IMR-90 (cell line): ENCODE measurements around the gene NLRP1. TPM values are rescaled to one million over a fixed set of nuclear protein-coding genes. Genes with fewer than 3 reads are reported as not detected.

ENCODE experiments used
- ATAC-seq: fragments of 200-7000 bp; cut with Tn5 transposase; 2 replicates; pipeline ENCODE4 v1.9.1; 2020; ENCODE audit warnings: low read depth, mild to moderate bottlenecking, moderate library complexity
- BruUV-seq: library from RNA; stranded (reverse); fragments of 400-500 nt; replicated peaks from 2 replicates; lab custom pipeline; 2021; lab: Mats Ljungman, UMichigan
- CTCF ChIA-PET: fragments of 300-600 bp; formaldehyde crosslinking; extraction: SDS; loops from one replicate; lab custom pipeline; 2021; ENCODE audit warnings: antibody characterized with exemption; lab: Yijun Ruan, JAX
- POLR2A ChIA-PET: fragments of 300-600 bp; sonication (Branson Sonifier 250); formaldehyde crosslinking; loops from one replicate; lab custom pipeline; 2022; ENCODE audit warnings: antibody characterized with exemption; ENCODE audit not compliant: unreplicated experiment; lab: Charles Lee
- DNase-seq: peaks from one replicate; pipeline ENCODE4 v3.0.0; 2013
- H2AFZ ChIP-seq: replicated peaks from 2 replicates; pipeline ENCODE3; 2013; ENCODE audit warnings: low read length, mild to moderate bottlenecking; ENCODE audit not compliant: poor library complexity
- H2AK5ac ChIP-seq: 2 replicates; pipeline ENCODE4 v1.6.1; 2013; ENCODE audit warnings: low read depth, low read length, inconsistent platforms
- H2AK9ac ChIP-seq: replicated peaks from 2 replicates; pipeline ENCODE3; 2013; ENCODE audit warnings: mild to moderate bottlenecking, low read depth, low read length, moderate library complexity; ENCODE audit not compliant: poor library complexity
- H2BK120ac ChIP-seq: 2 replicates; pipeline ENCODE4 v1.6.1; 2013; ENCODE audit warnings: low read depth, low read length, inconsistent platforms
- H2BK15ac ChIP-seq: 3 replicates; pipeline ENCODE4 v1.6.1; 2013; ENCODE audit warnings: low read depth, low read length, inconsistent platforms
- H2BK20ac ChIP-seq: 2 replicates; pipeline ENCODE4 v1.6.1; 2013; ENCODE audit warnings: low read depth, mild to moderate bottlenecking, inconsistent platforms, low read length, moderate library complexity
- H2BK5ac ChIP-seq: 2 replicates; pipeline ENCODE4 v1.6.1; 2013; ENCODE audit warnings: mild to moderate bottlenecking, low read depth, low read length, inconsistent platforms; ENCODE audit not compliant: poor library complexity, severe bottlenecking
- H3K14ac ChIP-seq: replicated peaks from 2 replicates; pipeline ENCODE4 v1.6.1; 2013; ENCODE audit warnings: low read depth, low read length, inconsistent platforms
- H3K18ac ChIP-seq: 2 replicates; pipeline ENCODE4 v1.6.1; 2013; ENCODE audit warnings: low read depth, low read length, control low read depth
- H3K23ac ChIP-seq: 2 replicates; pipeline ENCODE4 v1.6.1; 2013; ENCODE audit warnings: low read depth, low read length, inconsistent platforms
- H3K27ac ChIP-seq: 2 replicates; pipeline ENCODE4 v1.5.1; 2013; ENCODE audit warnings: mild to moderate bottlenecking, control low read depth, low read length; ENCODE audit not compliant: insufficient read depth
- H3K27me3 ChIP-seq: 2 replicates; pipeline ENCODE4 v1.6.1; 2013; ENCODE audit warnings: low read length; ENCODE audit not compliant: control insufficient read depth, insufficient read depth
- H3K36me3 ChIP-seq: 2 replicates; pipeline ENCODE4 v1.6.1; 2013; ENCODE audit warnings: low read length, mixed read lengths; ENCODE audit not compliant: control insufficient read depth, insufficient read depth
- H3K4ac ChIP-seq: 2 replicates; pipeline ENCODE4 v1.6.1; 2013; ENCODE audit warnings: low read depth, low read length, inconsistent platforms
- H3K4me1 ChIP-seq: 2 replicates; pipeline ENCODE4 v1.6.1; 2013; ENCODE audit warnings: low read length, mixed read lengths; ENCODE audit not compliant: control insufficient read depth, insufficient read depth
- H3K4me2 ChIP-seq: 2 replicates; pipeline ENCODE4 v1.6.1; 2013; ENCODE audit warnings: low read depth, mild to moderate bottlenecking, control low read depth, low read length, moderate library complexity
- H3K4me3 ChIP-seq: 2 replicates; pipeline ENCODE4 v1.5.1; 2013; ENCODE audit warnings: low read depth, mild to moderate bottlenecking, control low read depth, low read length, moderate library complexity; ENCODE audit not compliant: insufficient read depth
- H3K56ac ChIP-seq: 2 replicates; pipeline ENCODE4 v1.6.1; 2013; ENCODE audit warnings: low read length, inconsistent platforms; ENCODE audit not compliant: insufficient read depth; ENCODE audit errors: extremely low read depth
- H3K79me1 ChIP-seq, 2 experiments: 2 replicates each; pipeline ENCODE4 v1.6.1; 2013; ENCODE audit warnings: low read length in 2 of 2, inconsistent platforms in 1 of 2, low read depth in 1 of 2
- H3K9ac ChIP-seq: 2 replicates; pipeline ENCODE4 v1.6.1; 2013; ENCODE audit warnings: low read depth, low read length, control low read depth
- H3K9me1 ChIP-seq: 2 replicates; pipeline ENCODE4 v1.6.1; 2013; ENCODE audit warnings: low read length, inconsistent platforms; ENCODE audit not compliant: insufficient read depth
- H3K9me3 ChIP-seq: 2 replicates; pipeline ENCODE4 v1.6.1; 2013; ENCODE audit warnings: low read length; ENCODE audit not compliant: control insufficient read depth, insufficient read depth
- H4K20me1 ChIP-seq: 2 replicates; pipeline ENCODE4 v1.6.1; 2013; ENCODE audit warnings: low read length, inconsistent platforms; ENCODE audit not compliant: insufficient read depth
- H4K5ac ChIP-seq: 2 replicates; pipeline ENCODE4 v1.6.1; 2013; ENCODE audit warnings: mild to moderate bottlenecking, low read depth, low read length, control low read depth
- H4K8ac ChIP-seq, 2 experiments: 2 replicates each; pipeline ENCODE4 v1.6.1; 2013; ENCODE audit warnings: low read depth in 2 of 2, low read length in 2 of 2, control low read depth in 1 of 2, inconsistent platforms in 1 of 2
- H4K91ac ChIP-seq: 2 replicates; pipeline ENCODE4 v1.6.1; 2013; ENCODE audit warnings: low read depth, low read length, inconsistent platforms; ENCODE audit not compliant: insufficient read depth
- BHLHE40 ChIP-seq: fragments of 150-350 bp; IDR thresholded peaks from 2 replicates; pipeline ENCODE4 v1.6.1; 2016; ENCODE audit warnings: mild to moderate bottlenecking, low read depth, low read length
- CHD1 ChIP-seq: IDR thresholded peaks from 2 replicates; pipeline ENCODE4 v1.6.1; 2012; ENCODE audit warnings: low read depth, low read length, improper control_type of control experiment
- FOS ChIP-seq: fragments of 150-350 bp; IDR thresholded peaks from 2 replicates; pipeline ENCODE4 v1.6.1; 2016; ENCODE audit warnings: low read depth, low read length
- MXI1 ChIP-seq: IDR thresholded peaks from 2 replicates; pipeline ENCODE4 v1.6.1; 2012; ENCODE audit warnings: low read depth, mild to moderate bottlenecking, low read length, moderate library complexity, borderline replicate concordance
- NFE2L2 ChIP-seq: fragments of 150-350 bp; IDR thresholded peaks from 2 replicates; pipeline ENCODE4 v1.6.1; 2016; ENCODE audit warnings: low read depth, mild to moderate bottlenecking, low read length
- POLR2A ChIP-seq: IDR thresholded peaks from 2 replicates; pipeline ENCODE4 v1.6.1; 2012; ENCODE audit warnings: mild to moderate bottlenecking, low read depth, low read length
- RAD21 ChIP-seq: IDR thresholded peaks from 2 replicates; pipeline ENCODE4 v1.6.1; 2012; ENCODE audit warnings: low read length, improper control_type of control experiment
- RCOR1 ChIP-seq: IDR thresholded peaks from 2 replicates; pipeline ENCODE4 v1.6.1; 2012; ENCODE audit warnings: mild to moderate bottlenecking, low read length, improper control_type of control experiment; ENCODE audit not compliant: insufficient replicate concordance
- RFX5 ChIP-seq: IDR thresholded peaks from 2 replicates; pipeline ENCODE4 v1.8.0; 2012; ENCODE audit warnings: low read depth, mild to moderate bottlenecking, low read length, moderate library complexity
- SMC3 ChIP-seq: fragments of 150-350 bp; IDR thresholded peaks from 2 replicates; pipeline ENCODE4 v1.6.1; 2016; ENCODE audit warnings: low read depth, mild to moderate bottlenecking, antibody characterized with exemption, low read length, moderate library complexity
- USF2 ChIP-seq: fragments of 150-350 bp; IDR thresholded peaks from 2 replicates; pipeline ENCODE4 v1.6.1; 2017; ENCODE audit warnings: mild to moderate bottlenecking, antibody characterized with exemption, low read length, low read depth
- WGBS, 2 experiments: methylation state at CpG; one replicate each; pipeline versions ENCODE4 v1.1.5 to v1.1.7; 2013; ENCODE audit warnings: missing lambda C conversion rate in 2 of 2; ENCODE audit not compliant: insufficient read length in 1 of 2; ENCODE audit errors: extremely low coverage in 2 of 2; 5-methylcytosine and 5-hydroxymethylcytosine counted together
- dilution Hi-C: fragments of 300-500 bp; cut with HindIII; formaldehyde crosslinking; loops from one replicate; pipeline ENCODE4 v1.14.3; 2018; ENCODE audit warnings: low sequenced_read_pairs; ENCODE audit not compliant: unreplicated experiment
- in situ Hi-C: fragments of 300-500 bp; cut with MboI; formaldehyde crosslinking; loops from 3 replicates; pipeline ENCODE4 v1.14.3; 2019; ENCODE audit warnings: low sequenced_read_pairs, inconsistent platforms, mixed read lengths
- intact Hi-C: fragments of 100-400 bp; cut with micrococcal nuclease; formaldehyde crosslinking; loops from 2 replicates; pipeline ENCODE4 v1.10.0; 2022
- polyA plus RNA-seq, 3 experiments: library from polyadenylated mRNA; depleted of rRNA; stranded (reverse); fragments of >200 nt; gene quantifications; 2 replicates each; pipeline ENCODE4 v1.2.3, GENCODE V29; 2012; ENCODE audit warnings: low replicate concordance in 1 of 3
- total RNA-seq: library from RNA; depleted of rRNA; stranded (reverse); fragments of >200 nt; gene quantifications from 2 replicates; pipeline ENCODE4 v1.2.3, GENCODE V29; 2012

Gene NLRP1
- total and polyA plus RNA-seq, 2 of the 4 experiments (the other 2 are of a cell fraction): 134 to 340 TPM

GRCh38 chr17:5478992-5479391 lies 105.3 kb downstream of the NLRP1 start:
- no peak overlapping the region for H2BK120ac ChIP-seq
- H3K4me3 ChIP-seq: no peak overlapping the region
- H3K27ac ChIP-seq: no peak overlapping the region
- no peak for DNase-seq
- in situ Hi-C loops: no loop called here
- H3K9me3 ChIP-seq: no peaks in the 10 kb centered on the region
- H3K4me2 ChIP-seq: no peak overlapping the region
- H2AFZ ChIP-seq: no peak overlapping the region
- H3K9ac ChIP-seq: no peak overlapping the region
- H3K56ac ChIP-seq: no peak overlapping the region
- WGBS, 2 experiments: 100% methylated on average over 2 of the region's 4 CpGs; no CpG with 5 or more reads in 1 of the 2 experiments
- H4K5ac ChIP-seq: no peak overlapping the region
- no peaks in the 10 kb centered on the region for H3K4me1 ChIP-seq
- peaks cover 51% of the 10 kb centered on the region for H3K36me3 ChIP-seq
- no peak for ATAC-seq
- ChIA-PET POLR2A (no interaction called here), CTCF (no interaction called here)
- H2AK5ac ChIP-seq: no peak overlapping the region
- dilution Hi-C loops: no loop called here
- no TSS peak for BruUV-seq
- no peak overlapping the region for H3K4ac ChIP-seq
- H2BK5ac ChIP-seq: no peak overlapping the region
- H3K18ac ChIP-seq: no peak overlapping the region
- no peaks in the 10 kb centered on the region for H4K20me1 ChIP-seq
- no peak for TF ChIP-seq NFE2L2
- TF ChIP-seq RCOR1: no peak
- no peak for TF ChIP-seq RFX5
- no peak for TF ChIP-seq MXI1
- TF ChIP-seq CHD1: no peak
- TF ChIP-seq USF2: no peak
- no peak for TF ChIP-seq FOS
- no peak for TF ChIP-seq BHLHE40
- TF ChIP-seq RAD21: no peak
- TF ChIP-seq POLR2A: no peak
- TF ChIP-seq SMC3: no peak
- no peak overlapping the region for H2BK15ac ChIP-seq
- no peak overlapping the region for H4K91ac ChIP-seq
- H2AK9ac ChIP-seq: no peak overlapping the region
- intact Hi-C loops: no loop called here
- H3K14ac ChIP-seq: no peak overlapping the region
- 0 out of 2 replicates have a peak, but pooled peaks cover 2% of the 10 kb centered on the region for H3K9me1 ChIP-seq
- no peak overlapping the region for H3K23ac ChIP-seq
- no peak overlapping the region for H2BK20ac ChIP-seq
- H3K79me1 ChIP-seq: peaks cover 33 to 45% of the 10 kb centered on the region in 2 experiments
- H4K8ac ChIP-seq: no peak overlapping the region
- no peaks in the 10 kb centered on the region for H3K27me3 ChIP-seq
